Nephron progenitor cell (in vitro differentiated cells): ENCODE results near the gene BAAT.
"Not testable (repeated sequence)": the region's sequence is repeated elsewhere in the genome, so short reads cannot be mapped to it uniquely, and the experiment has no call there.

Source experiments
- DNase-seq: peaks from one replicate; pipeline ENCODE4 v3.0.0; 2021
- H3K27ac Mint-ChIP-seq: 2 replicates; pipeline ENCODE4 v1.8.0; 2021; ENCODE audit warnings: mild to moderate bottlenecking, moderate library complexity, mixed read lengths
- H3K27me3 Mint-ChIP-seq: 2 replicates; pipeline ENCODE4 v1.8.0; 2021; ENCODE audit warnings: mild to moderate bottlenecking, low read depth, mixed read lengths; ENCODE audit not compliant: poor library complexity
- H3K36me3 Mint-ChIP-seq: 2 replicates; pipeline ENCODE4 v1.8.0; 2021; ENCODE audit warnings: low read depth, mixed read lengths
- H3K4me1 Mint-ChIP-seq: 2 replicates; pipeline ENCODE4 v1.8.0; 2021; ENCODE audit warnings: mixed read lengths
- H3K4me3 Mint-ChIP-seq: 2 replicates; pipeline ENCODE4 v1.8.0; 2021; ENCODE audit warnings: mild to moderate bottlenecking, moderate library complexity, mixed read lengths
- H3K9me3 Mint-ChIP-seq: 2 replicates; pipeline ENCODE4 v1.8.0; 2021; ENCODE audit warnings: mild to moderate bottlenecking, moderate library complexity, mixed read lengths
- CTCF ChIP-seq: fragments of 200-600 bp; sonication (generic); IDR thresholded peaks from 2 replicates; pipeline ENCODE4 v1.5.0; 2021; ENCODE audit warnings: antibody characterized with exemption

Gene BAAT

GRCh38 chr9:101384873-101385536, at the start of gene BAAT:
Gene BAAT, minus strand, starts transcription at chr9:101385006. Its CDS starts 13,602 bp downstream, at chr9:101371404.
- Mint-ChIP-seq H3K9me3 (peaks cover 29% of the 10 kb centered on the region), H3K36me3 (peaks cover 63% of the 10 kb centered on the region)
- not testable (repeated sequence) for DNase-seq, H3K4me1 Mint-ChIP-seq, H3K27ac Mint-ChIP-seq, H3K27me3 Mint-ChIP-seq, H3K4me3 Mint-ChIP-seq

DNA sequence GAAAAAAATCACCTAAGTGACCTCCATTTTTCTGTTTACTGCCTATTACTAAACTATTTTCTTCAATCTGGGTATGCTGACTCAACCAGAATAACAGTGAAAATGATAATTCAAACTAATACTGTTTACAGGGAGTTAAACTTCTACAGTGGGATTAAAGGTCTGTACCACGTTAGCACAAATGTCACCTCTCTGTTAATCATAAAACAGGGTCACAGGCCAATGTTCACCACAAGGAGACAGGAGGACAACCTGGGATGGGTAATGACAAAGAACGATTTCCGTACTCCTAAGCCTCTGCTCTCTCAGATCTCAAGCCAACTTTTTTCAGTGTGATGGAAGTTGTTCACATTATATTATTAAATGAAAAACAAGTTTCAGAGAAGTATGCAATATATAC, 48.4 kb upstream of the BAAT start:
- DNase-seq, result no peak
- no peak overlapping the region for H3K27ac Mint-ChIP-seq
- H3K36me3 Mint-ChIP-seq, result no peaks in the 10 kb centered on the region
- H3K4me1 Mint-ChIP-seq, result no peaks in the 10 kb centered on the region
- H3K27me3 Mint-ChIP-seq, result peaks cover 16% of the 10 kb centered on the region
- TF ChIP-seq CTCF, result no peak
- no peak overlapping the region for H3K4me3 Mint-ChIP-seq
- H3K9me3 Mint-ChIP-seq, result no peaks in the 10 kb centered on the region

- no peak overlapping the region for H3K27ac Mint-ChIP-seq
- no peaks in the 10 kb centered on the region for H3K9me3 Mint-ChIP-seq
- H3K4me3 Mint-ChIP-seq, result no peak overlapping the region
- TF ChIP-seq CTCF, result no peak
- DNase-seq, result no peak
- peaks cover 16% of the 10 kb centered on the region for H3K27me3 Mint-ChIP-seq
- no peaks in the 10 kb centered on the region for H3K4me1 Mint-ChIP-seq
- H3K36me3 Mint-ChIP-seq, result no peaks in the 10 kb centered on the region
Measured at GRCh38 chr9:101432740-101433139, 47.9 kb upstream of the BAAT start.

GRCh38 chr9:101432171-101432570, 47.4 kb upstream of the BAAT start:
- no peak for TF ChIP-seq CTCF
- no peaks in the 10 kb centered on the region for H3K36me3 Mint-ChIP-seq
- no peak overlapping the region for H3K4me3 Mint-ChIP-seq
- no peak overlapping the region for H3K27ac Mint-ChIP-seq
- peaks cover 16% of the 10 kb centered on the region for H3K27me3 Mint-ChIP-seq
- no peak for DNase-seq
- H3K4me1 Mint-ChIP-seq, result no peaks in the 10 kb centered on the region
- no peaks in the 10 kb centered on the region for H3K9me3 Mint-ChIP-seq

GRCh38 chr9:101429736-101430135, 44.9 kb upstream of the BAAT start:
- Mint-ChIP-seq H3K27ac (no peak overlapping the region), H3K4me3 (no peak overlapping the region), H3K27me3 (peaks cover 12% of the 10 kb centered on the region), H3K4me1 (no peaks in the 10 kb centered on the region), H3K9me3 (no peaks in the 10 kb centered on the region), H3K36me3 (no peaks in the 10 kb centered on the region)
- no peak for TF ChIP-seq CTCF
- no peak for DNase-seq

- Mint-ChIP-seq H3K9me3 (no peaks in the 10 kb centered on the region), H3K27me3 (peaks cover 12% of the 10 kb centered on the region)
- no peak for DNase-seq
Measured at GRCh38 chr9:101428909-101429308, 44.1 kb upstream of the BAAT start.

More at GRCh38 chr9:101428909-101429308, 44.1 kb upstream of the BAAT start:
- Mint-ChIP-seq H3K4me1 (no peaks in the 10 kb centered on the region), H3K36me3 (no peaks in the 10 kb centered on the region), H3K27ac (no peak overlapping the region), H3K4me3 (no peak overlapping the region)
- no peak for TF ChIP-seq CTCF
